Measurements from ENCODE around the gene MYB.
"Not testable (repeated sequence)": the region's sequence is repeated elsewhere in the genome, so short reads cannot be mapped to it uniquely, and the experiment has no call there.

Gene MYB

DNA sequence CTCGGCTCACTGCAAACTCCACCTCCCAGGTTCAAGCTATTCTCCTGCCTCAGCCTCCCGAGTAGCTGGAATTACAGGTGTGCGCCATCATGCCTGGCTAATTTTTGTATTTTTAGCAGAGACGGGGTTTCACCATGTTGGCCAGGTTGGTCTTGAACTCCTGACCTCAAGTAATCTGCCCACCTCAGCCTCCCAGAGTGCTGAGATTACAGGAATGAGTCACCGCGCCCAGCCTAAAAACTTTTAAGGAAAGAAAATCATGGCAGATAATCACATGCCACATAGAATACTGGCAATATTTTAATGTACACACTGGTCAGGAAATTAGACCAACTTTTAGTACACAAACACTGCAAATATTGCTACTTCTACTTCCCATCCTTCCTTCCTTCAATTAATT is 16.7 kb upstream of the MYB start:
- not testable (repeated sequence) for DNase-seq

DNA sequence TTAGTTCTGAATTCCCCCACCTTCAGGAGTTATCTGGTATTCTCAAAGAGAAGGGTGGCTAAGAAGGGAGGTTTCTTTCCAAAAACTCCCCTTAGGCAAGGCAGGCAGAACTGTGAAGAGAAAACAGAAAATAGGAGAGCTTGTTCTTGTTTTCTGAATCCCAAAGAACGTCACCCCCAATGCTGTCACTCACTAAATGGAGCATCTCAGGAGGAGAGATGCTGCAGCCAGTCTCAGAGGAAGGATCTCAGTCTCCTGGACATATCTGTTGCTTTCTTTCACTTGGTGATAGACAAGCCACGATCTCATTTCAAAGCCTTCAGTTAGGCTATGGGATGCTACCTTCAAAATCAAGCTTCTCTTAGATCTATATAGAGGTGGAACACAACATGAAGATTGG is 16.1 kb upstream of the MYB start:
- DNase-seq: no peak

- no peak for DNase-seq
Observed at GRCh38 chr6:135166515-135166914, 14.6 kb upstream of the MYB start.

- DNase-seq: no peak
Observed at GRCh38 chr6:135167617-135168016, 13.5 kb upstream of the MYB start.

DNA sequence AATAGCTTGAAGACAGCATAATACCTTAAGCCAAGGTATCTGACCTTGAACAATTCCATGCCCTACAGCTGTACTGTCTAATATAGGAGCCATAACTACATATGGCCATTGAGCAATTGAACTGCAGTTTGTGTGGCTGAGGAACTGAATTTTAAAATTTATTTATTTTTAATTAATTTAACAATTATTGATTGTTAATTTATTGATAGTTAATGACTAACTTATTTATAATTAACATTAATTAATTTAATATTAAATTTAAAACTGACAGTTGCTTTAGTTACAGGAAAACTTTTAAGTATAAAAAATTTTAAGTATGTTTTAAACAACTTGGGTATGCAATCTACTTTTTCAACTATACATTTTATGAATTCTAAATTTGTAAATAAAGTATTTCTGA is 12.3 kb upstream of the MYB start:
- no peak for DNase-seq

GRCh38 chr6:135170238-135170637 is 10.9 kb upstream of the MYB start:
- no peak for DNase-seq

DNA sequence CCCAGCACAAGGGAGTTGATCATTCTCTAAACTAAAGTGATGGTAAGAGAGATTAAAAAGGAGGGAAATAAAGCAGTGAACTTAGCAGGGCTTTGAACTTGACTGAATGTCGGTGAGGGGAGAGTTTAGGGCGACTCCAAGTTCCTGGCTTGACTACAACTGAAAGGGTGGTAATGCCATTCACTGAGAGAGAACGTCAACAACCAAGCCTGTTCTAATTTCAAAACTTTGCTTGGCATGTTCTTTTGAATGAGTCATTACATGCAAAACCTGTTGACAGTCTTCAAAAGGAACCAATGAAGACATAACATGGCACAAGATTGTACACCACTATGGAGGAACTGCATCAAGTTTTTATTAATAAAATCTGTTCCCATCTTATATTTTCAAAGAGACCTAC is 10.3 kb upstream of the MYB start:
- DNase-seq: no peak

- DNase-seq: no peak
Observed at GRCh38 chr6:135173242-135173988, 7.7 kb upstream of the MYB start.

DNA sequence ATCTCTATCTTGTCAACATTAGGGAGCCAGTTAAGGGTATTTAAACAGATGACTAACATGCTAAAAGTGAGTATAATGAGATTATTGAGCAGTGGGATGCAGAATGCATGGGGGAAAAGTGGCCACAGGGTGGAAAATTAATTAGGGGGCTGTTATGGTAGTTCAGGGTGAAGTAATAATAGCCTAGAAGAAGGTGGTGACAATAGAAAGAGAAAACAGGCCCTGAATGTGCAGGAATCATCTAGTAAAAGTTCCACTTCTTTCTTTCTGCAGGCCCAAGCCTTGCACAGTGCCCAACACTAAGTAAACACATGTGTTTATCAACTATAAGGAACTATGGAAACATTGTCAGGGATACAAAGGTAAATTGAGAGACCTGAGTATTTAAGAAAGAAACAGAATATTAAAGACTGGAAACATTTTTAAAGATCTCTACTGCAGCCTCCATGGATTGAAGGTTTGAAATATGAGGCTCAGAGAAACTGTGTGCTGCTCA is 7.1 kb upstream of the MYB start:
- no peak for DNase-seq

GRCh38 chr6:135176058-135176457 is 5.0 kb upstream of the MYB start:
- DNase-seq: no peak

DNA sequence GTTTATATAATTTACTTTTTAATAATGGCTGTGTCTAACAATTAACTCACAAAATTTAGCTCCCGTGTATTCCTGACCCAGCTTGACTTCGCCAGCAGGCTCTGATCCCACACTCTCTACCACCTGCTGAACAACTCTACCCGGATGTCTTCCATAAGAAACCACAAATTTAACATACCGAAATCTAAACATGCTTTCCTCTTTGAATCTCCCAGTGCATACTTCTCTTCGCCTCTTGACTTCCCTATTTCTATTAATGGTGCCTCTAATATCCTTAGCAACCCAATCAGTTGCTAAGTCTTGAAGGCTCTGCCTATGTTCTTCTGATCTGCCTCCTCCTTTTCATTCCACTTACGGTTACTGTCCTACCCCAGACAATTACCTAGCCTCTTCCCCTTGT is 4.6 kb upstream of the MYB start:
- no peak for DNase-seq

GRCh38 chr6:135179372-135179771 is 1.7 kb upstream of the MYB start:
- DNase-seq: no peak

DNA sequence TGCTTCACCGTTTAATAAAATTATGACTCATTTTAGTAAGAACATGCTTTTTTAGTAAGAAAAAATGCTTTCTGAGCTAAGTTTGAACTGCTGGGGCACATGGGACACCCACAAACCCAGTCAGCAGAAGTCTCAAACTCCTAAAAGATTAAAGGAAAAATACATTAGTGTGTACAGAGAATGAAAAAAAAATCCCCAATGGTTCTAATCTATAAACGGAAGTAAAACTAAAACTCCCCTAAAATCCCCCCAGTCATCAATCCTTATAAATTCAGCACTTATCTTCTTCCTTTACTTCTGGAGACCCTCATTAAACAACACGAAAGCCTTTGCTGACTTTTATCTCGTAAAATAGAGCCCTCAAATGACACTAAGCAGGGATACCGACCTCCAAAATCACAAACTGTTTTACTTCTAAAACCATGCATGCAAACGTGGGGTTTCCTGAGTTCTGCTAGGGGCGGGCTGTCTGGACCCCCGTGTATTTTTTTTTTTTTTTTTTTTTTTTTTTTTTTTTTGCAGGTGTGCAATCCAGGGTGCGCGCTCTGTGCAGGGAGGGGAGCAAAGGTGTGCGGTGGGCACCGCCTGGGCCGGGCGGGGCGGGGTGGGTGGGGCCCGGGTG is 1.1 kb upstream of the MYB start:
- DNase-seq: no peak

- no peak for DNase-seq
Observed at GRCh38 chr6:135181333-135182070, 394 bp downstream of the MYB start.

GRCh38 chr6:135182071-135183001 is 1.2 kb downstream of the MYB start:
- DNase-seq: peak; percentile 10

DNA sequence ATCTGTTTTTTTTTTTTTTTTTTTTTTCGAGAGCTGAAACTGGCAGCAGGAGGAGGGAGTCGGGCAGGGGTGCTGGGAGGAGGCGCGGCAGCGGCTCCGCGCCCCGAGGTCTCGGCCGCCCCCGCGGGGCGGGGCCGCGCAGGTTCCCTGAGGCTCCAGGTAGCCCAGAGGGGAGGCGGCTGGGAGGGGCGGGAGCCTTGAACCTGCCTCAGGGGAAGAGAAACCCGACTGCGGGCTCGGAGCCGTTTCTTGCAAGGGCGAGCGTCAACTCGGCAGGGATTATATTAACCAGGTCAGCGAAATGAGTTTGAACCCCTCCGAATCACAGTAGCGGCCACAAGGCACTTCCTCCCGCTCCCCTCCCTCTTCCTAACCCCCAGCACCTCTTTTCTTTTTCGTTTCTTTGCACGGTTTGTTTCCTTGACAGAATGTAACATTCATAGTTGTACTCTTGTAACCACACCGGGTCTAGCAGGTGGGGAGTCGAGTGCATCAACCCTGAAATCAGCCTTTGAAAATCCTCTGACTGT is 2.0 kb downstream of the MYB start:
- peak; percentile 47 for DNase-seq

GRCh38 chr6:135183532-135184440 is 2.7 kb downstream of the MYB start:
- peak; percentile 66 for DNase-seq

GRCh38 chr6:135185483-135185882 is 4.4 kb downstream of the MYB start:
- no peak for DNase-seq

DNA sequence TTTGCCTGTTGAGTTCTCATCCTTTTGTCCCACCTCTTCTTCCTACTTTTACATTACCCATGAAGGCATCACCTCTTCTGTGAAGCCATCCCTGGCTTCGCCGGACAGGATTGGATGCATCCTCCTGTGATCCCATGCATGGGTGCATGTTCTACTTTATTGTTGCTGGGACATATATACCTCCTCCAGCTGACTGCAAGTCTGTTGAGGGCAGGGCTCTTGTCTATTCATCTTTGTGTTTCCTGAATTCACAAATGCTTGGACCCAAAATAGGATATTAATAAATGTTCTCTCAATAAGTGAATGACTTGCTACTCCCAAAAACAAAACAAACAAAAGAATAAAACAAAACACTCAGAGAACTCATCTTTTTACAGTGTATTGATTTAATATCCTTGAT is 5.1 kb downstream of the MYB start:
- no peak for DNase-seq

GRCh38 chr6:135187372-135187771 is 6.3 kb downstream of the MYB start:
- no peak for DNase-seq

- DNase-seq: no peak
Observed at GRCh38 chr6:135188718-135189117, 7.6 kb downstream of the MYB start.
